GM18907 (cell line): Measurements from ENCODE around the gene DLG1.

Experiments used
- ATAC-seq: cut with Tn5 transposase; IDR thresholded peaks from one replicate; pipeline ENCODE4 v1.9.1; 2021; ENCODE audit warnings: mild to moderate bottlenecking, moderate library complexity; ENCODE audit not compliant: unreplicated experiment

The DLG1 gene

GRCh38 chr3:197253238-197253947, 45.0 kb downstream of the DLG1 start:
- no peak for ATAC-seq

- no peak for ATAC-seq
Measured at GRCh38 chr3:197249542-197249941, 48.9 kb downstream of the DLG1 start.

GRCh38 chr3:197248341-197248740, 50.1 kb downstream of the DLG1 start:
- no peak for ATAC-seq

- ATAC-seq, result no peak
Measured at GRCh38 chr3:197244751-197245150, 53.7 kb downstream of the DLG1 start.

- ATAC-seq, result no peak
Measured at GRCh38 chr3:197242784-197243432, 55.5 kb downstream of the DLG1 start.

- no peak for ATAC-seq
Measured at GRCh38 chr3:197241173-197241572, 57.2 kb downstream of the DLG1 start.

- no peak for ATAC-seq
Measured at GRCh38 chr3:197239857-197240256, 58.6 kb downstream of the DLG1 start.

- no peak for ATAC-seq
Measured at GRCh38 chr3:197238842-197239241, 59.6 kb downstream of the DLG1 start.

- ATAC-seq, result no peak
Measured at GRCh38 chr3:197237897-197238296, 60.5 kb downstream of the DLG1 start.

GRCh38 chr3:197236362-197236761, 62.0 kb downstream of the DLG1 start:
- ATAC-seq, result no peak

- ATAC-seq, result no peak
Measured at GRCh38 chr3:197234947-197235914, 63.2 kb downstream of the DLG1 start.

- no peak for ATAC-seq
Measured at GRCh38 chr3:197231321-197231720, 67.1 kb downstream of the DLG1 start.

- no peak for ATAC-seq
Measured at GRCh38 chr3:197229836-197230235, 68.6 kb downstream of the DLG1 start.

- ATAC-seq, result no peak
Measured at GRCh38 chr3:197229178-197229577, 69.2 kb downstream of the DLG1 start.

GRCh38 chr3:197227780-197228574, 70.4 kb downstream of the DLG1 start:
- no peak for ATAC-seq

- ATAC-seq, result no peak
Measured at GRCh38 chr3:197226179-197226578, 72.2 kb downstream of the DLG1 start.

GRCh38 chr3:197225579-197225978, 72.8 kb downstream of the DLG1 start:
- ATAC-seq, result no peak

GRCh38 chr3:197224034-197224444, 74.4 kb downstream of the DLG1 start:
- no peak for ATAC-seq

GRCh38 chr3:197222937-197223370, 75.5 kb downstream of the DLG1 start:
- ATAC-seq, result no peak

GRCh38 chr3:197219619-197220018, 78.8 kb downstream of the DLG1 start:
- ATAC-seq, result no peak

GRCh38 chr3:197218210-197218609, 80.2 kb downstream of the DLG1 start:
- no peak for ATAC-seq
